Measurements from ENCODE around the gene SPHKAP.
"Not testable (repeated sequence)": the region's sequence is repeated elsewhere in the genome, so short reads cannot be mapped to it uniquely, and the experiment has no call there.

SPHKAP gene

GRCh38 chr2:228037915-228038314 lies 143.6 kb downstream of the SPHKAP start:
- no peak for FAIRE-seq
- no peak for DNase-seq (ENCODE audit: low spot score)

- DNase-seq (ENCODE audit: low spot score) (no peak), FAIRE-seq (no peak)
Observed at GRCh38 chr2:228023619-228024018, 157.9 kb downstream of the SPHKAP start.

GRCh38 chr2:228018311-228018710 lies 163.2 kb downstream of the SPHKAP start:
- no peak for FAIRE-seq
- no peak for DNase-seq (ENCODE audit: low spot score)

GRCh38 chr2:228017784-228018183 lies 163.7 kb downstream of the SPHKAP start:
- DNase-seq (ENCODE audit: low spot score) = no peak
- FAIRE-seq = no peak

GRCh38 chr2:228016402-228016801 lies 165.1 kb downstream of the SPHKAP start:
- DNase-seq (ENCODE audit: low spot score) (no peak), FAIRE-seq (no peak)

GRCh38 chr2:228015741-228016140 lies 165.7 kb downstream of the SPHKAP start:
- FAIRE-seq = no peak
- DNase-seq (ENCODE audit: low spot score) = no peak

GRCh38 chr2:227996366-227996765 lies 185.1 kb downstream of the SPHKAP start:
- no peak for FAIRE-seq
- no peak for DNase-seq (ENCODE audit: low spot score)

GRCh38 chr2:227990937-227991336 lies 190.6 kb downstream of the SPHKAP start:
- no peak for DNase-seq (ENCODE audit: low spot score)

GRCh38 chr2:227973241-227973640 lies 208.2 kb downstream of the SPHKAP start:
- FAIRE-seq (no peak), DNase-seq (ENCODE audit: low spot score) (no peak)

More at GRCh38 chr2:227990937-227991336, 190.6 kb downstream of the SPHKAP start:
- no peak for FAIRE-seq

GRCh38 chr2:227971619-227972230 lies 209.8 kb downstream of the SPHKAP start:
- no peak for DNase-seq (ENCODE audit: low spot score)

GRCh38 chr2:227960317-227960716 lies 221.2 kb downstream of the SPHKAP start:
- FAIRE-seq = no peak
- DNase-seq (ENCODE audit: low spot score) = no peak

More at GRCh38 chr2:227971619-227972230, 209.8 kb downstream of the SPHKAP start:
- FAIRE-seq = no peak

- FAIRE-seq = no peak
- DNase-seq (ENCODE audit: low spot score) = no peak
Observed at GRCh38 chr2:227942965-227943364, 238.5 kb downstream of the SPHKAP start.

GRCh38 chr2:227942021-227942420 lies 239.5 kb downstream of the SPHKAP start:
- FAIRE-seq = no peak
- DNase-seq (ENCODE audit: low spot score) = peak; percentile 17

GRCh38 chr2:227939271-227940027 lies 242.0 kb downstream of the SPHKAP start:
- no peak for DNase-seq (ENCODE audit: low spot score)
- FAIRE-seq = no peak

GRCh38 chr2:227936249-227936648 lies 245.2 kb downstream of the SPHKAP start:
- DNase-seq (ENCODE audit: low spot score); FAIRE-seq: not testable (repeated sequence)

GRCh38 chr2:227933884-227934283 lies 247.6 kb downstream of the SPHKAP start:
- no peak for DNase-seq (ENCODE audit: low spot score)
- FAIRE-seq = no peak

GRCh38 chr2:227932403-227932802 lies 249.1 kb downstream of the SPHKAP start:
- no peak for FAIRE-seq
- DNase-seq (ENCODE audit: low spot score) = no peak

GRCh38 chr2:227932001-227932400 lies 249.5 kb downstream of the SPHKAP start:
- no peak for FAIRE-seq

More at GRCh38 chr2:227932001-227932400, 249.5 kb downstream of the SPHKAP start:
- DNase-seq (ENCODE audit: low spot score) = no peak

Data from RCC 7860 (cell line).